Transverse colon (tissue), 4 donors: ENCODE results near the gene STK11.

Experiments
- CTCF ChIP-seq, 5 experiments: fragments of 200-600 bp in 3 of 5; fragments of 450-650 bp in 2 of 5; sonication (generic) in 3 of 5; IDR thresholded peaks; 1 replicate in 2 of 5; 2 replicates in 3 of 5; pipeline ENCODE4 v1.5.1; 2016 to 2017; ENCODE audit warnings: antibody characterized with exemption in 5 of 5, inconsistent platforms in 3 of 5, mild to moderate bottlenecking in 2 of 5, moderate library complexity in 1 of 5
- EP300 ChIP-seq: sonication (generic); formaldehyde crosslinking; IDR thresholded peaks from one replicate; pipeline ENCODE4 v1.6.1; 2017; ENCODE audit warnings: antibody characterized with exemption, low read depth
- POLR2A ChIP-seq: fragments of 450-650 bp; IDR thresholded peaks from one replicate; pipeline ENCODE4 v1.6.1; 2016; ENCODE audit warnings: antibody characterized with exemption, mild to moderate bottlenecking, moderate library complexity
- POLR2AphosphoS5 ChIP-seq, 3 donors: sonication (generic); formaldehyde crosslinking; IDR thresholded peaks; one replicate each; pipeline ENCODE4 v1.6.1; 2016; ENCODE audit warnings: antibody characterized with exemption in 3 of 3

DNA sequence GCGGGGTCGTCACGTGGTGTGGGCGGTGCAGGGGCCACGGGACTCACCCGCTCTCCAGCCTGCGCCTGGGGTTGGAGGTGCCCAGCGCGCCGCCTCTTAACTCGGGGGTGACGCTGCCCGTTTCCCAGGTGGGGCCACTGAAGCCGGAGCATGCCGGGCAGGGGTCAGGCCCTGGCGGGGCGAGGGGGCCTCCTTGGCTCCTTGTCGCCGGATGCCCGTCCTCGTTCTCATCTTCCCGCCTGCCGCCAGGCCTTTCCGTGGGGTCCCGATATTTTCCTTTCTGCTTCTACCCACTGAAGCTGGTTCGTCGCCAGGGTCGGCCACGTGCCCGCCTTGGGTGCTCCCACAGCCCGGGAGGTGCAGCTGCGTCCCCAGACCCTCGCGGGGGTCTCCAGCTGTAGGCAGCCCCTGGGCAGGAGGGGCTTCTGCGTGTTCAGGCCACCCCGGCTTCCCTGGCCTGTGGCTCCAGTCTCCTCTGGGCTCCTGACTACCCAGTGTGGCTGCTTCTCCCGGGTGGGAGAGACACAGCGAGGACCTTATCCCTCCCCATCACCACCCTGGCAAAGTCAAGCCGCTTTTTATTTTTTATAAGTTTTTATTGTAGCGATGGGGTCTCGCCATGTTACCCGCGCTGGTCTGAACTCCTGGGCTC is 70.5 kb downstream of the STK11 start:
- TF ChIP-seq CTCF (IDR thresholded peaks at IDR 0.05) (no peak), POLR2A (peak; percentile 54), POLR2AphosphoS5 (IDR thresholded peaks at IDR 0.05) (peak in 2 of 3 donors; percentile 9 to 73), EP300 (no peak)
